HCT116 (cell line): Measurements from ENCODE around the gene FGD3. TPM values are rescaled to one million over a fixed set of nuclear protein-coding genes. Genes with fewer than 3 reads are reported as not detected.
A peak's percentile ranks its signal among the peaks of the same experiment; 100 is the strongest.

ENCODE experiments used
- ATAC-seq: fragments of 200-7000 bp; cut with Tn5 transposase; 2 replicates; pipeline ENCODE4 v1.9.1; 2020; ENCODE audit warnings: mild to moderate bottlenecking, moderate library complexity
- BruUV-seq: library from RNA; stranded (reverse); fragments of 400-500 nt; replicated peaks from 2 replicates; lab custom pipeline; 2021; lab: Mats Ljungman, UMichigan
- CTCF ChIA-PET: fragments of 300-600 bp; sonication (Branson Sonifier 250); formaldehyde crosslinking; loops from one replicate; lab custom pipeline; 2021; ENCODE audit warnings: antibody characterized with exemption; lab: Charles Lee
- POLR2A ChIA-PET: fragments of 300-600, 350-600 bp; sonication (Branson Sonifier 250); formaldehyde crosslinking; loops from one replicate; lab custom pipeline; 2021; ENCODE audit warnings: antibody characterized with exemption; lab: Charles Lee
- RAD21 ChIA-PET, 2 experiments: fragments of 300-600 bp; sonication (Branson Sonifier 250); formaldehyde crosslinking; loops; one replicate each; lab custom pipeline; 2023; ENCODE audit warnings: low total read pairs in 2 of 2; ENCODE audit not compliant: uncharacterized antibody in 2 of 2, unreplicated experiment in 2 of 2, low non-redundant PET in 1 of 2; lab: Charles Lee
- DNase-seq: peaks from one replicate; pipeline ENCODE4 v3.0.0-alpha.2; 2010; ENCODE audit warnings: low read depth, low spot score
- H2AFZ ChIP-seq: fragments of 200-600 bp; shearing (Covaris generic), sonication (generic); 2 replicates; pipeline ENCODE4 v1.6.1; 2017; ENCODE audit warnings: low read depth, mixed run types, mixed read lengths, antibody characterized with exemption, low read length; ENCODE audit not compliant: poor library complexity, severe bottlenecking
- H3K27ac ChIP-seq: 2 replicates; pipeline ENCODE4 v1.5.1; 2012; ENCODE audit warnings: low read depth, low read length
- H3K27me3 ChIP-seq: fragments of 200-600 bp; sonication (generic); 2 replicates; pipeline ENCODE4 v1.6.1; 2016; ENCODE audit warnings: mixed run types, low read length, mixed read lengths; ENCODE audit not compliant: insufficient read depth
- H3K36me3 ChIP-seq, 2 experiments: fragments of 200-500 bp in 1 of 2; fragments of 200-600 bp in 1 of 2; sonication (Bioruptor generic) in 1 of 2; sonication (generic) in 1 of 2; 2 replicates each; pipeline versions ENCODE4 v1.5.1 to v1.6.1; 2014 to 2016; ENCODE audit warnings: low read length in 2 of 2, inconsistent platforms in 1 of 2, mixed read lengths in 1 of 2, mixed run types in 1 of 2; ENCODE audit not compliant: insufficient read depth in 2 of 2, control insufficient read depth in 1 of 2
- H3K4me1 ChIP-seq, 2 experiments: fragments of 200-600 bp in 1 of 2; sonication (generic) in 1 of 2; 2 replicates each; pipeline versions ENCODE4 v1.5.1 to v1.6.1; 2012 to 2017; ENCODE audit warnings: low read length in 2 of 2, inconsistent platforms in 1 of 2, mild to moderate bottlenecking in 1 of 2, mixed read lengths in 1 of 2, mixed run types in 1 of 2, moderate library complexity in 1 of 2; ENCODE audit not compliant: insufficient read depth in 2 of 2, control insufficient read depth in 1 of 2
- H3K4me2 ChIP-seq: fragments of 200-600 bp; sonication (generic); 2 replicates; pipeline ENCODE4 v1.6.1; 2017; ENCODE audit warnings: mixed run types, low read length, mixed read lengths
- H3K4me3 ChIP-seq, 2 experiments: fragments of 200-600 bp in 1 of 2; sonication (generic) in 1 of 2; replicated peaks in 1 of 2; 2 replicates each; pipeline ENCODE4 v1.5.1; 2011 to 2016; ENCODE audit warnings: low read length in 2 of 2, control low read depth in 1 of 2, low read depth in 1 of 2, mild to moderate bottlenecking in 1 of 2, mixed read lengths in 1 of 2, mixed run types in 1 of 2
- H3K79me2 ChIP-seq: fragments of 200-600 bp; sonication (generic); 2 replicates; pipeline ENCODE4 v1.6.1; 2017; ENCODE audit warnings: mild to moderate bottlenecking, mixed run types, low read length, moderate library complexity, mixed read lengths; ENCODE audit not compliant: insufficient read depth
- H3K9ac ChIP-seq: fragments of 200-600 bp; sonication (generic); 2 replicates; pipeline ENCODE4 v1.6.1; 2016; ENCODE audit warnings: low read length, mixed read lengths
- H3K9me2 ChIP-seq: fragments of 200-600 bp; sonication (generic), shearing (Covaris generic); 2 replicates; pipeline ENCODE4 v1.6.1; 2017; ENCODE audit warnings: mixed run types, mild to moderate bottlenecking, moderate library complexity; ENCODE audit not compliant: insufficient read depth
- H3K9me3 ChIP-seq, 2 experiments: fragments of 200-500 bp in 1 of 2; fragments of 200-600 bp in 1 of 2; sonication (Bioruptor generic) in 1 of 2; sonication (generic) in 1 of 2; 2 replicates each; pipeline ENCODE4 v1.6.1; 2014 to 2017; ENCODE audit warnings: low read length in 2 of 2, mixed read lengths in 2 of 2, inconsistent platforms in 1 of 2, low read depth in 1 of 2, mild to moderate bottlenecking in 1 of 2, mixed run types in 1 of 2, moderate library complexity in 1 of 2; ENCODE audit not compliant: control insufficient read depth in 1 of 2, insufficient read depth in 1 of 2
- H4K20me1 ChIP-seq: fragments of 200-600 bp; sonication (generic), shearing (Covaris generic); 2 replicates; pipeline ENCODE4 v1.6.1; 2017; ENCODE audit warnings: mixed run types, mild to moderate bottlenecking, moderate library complexity; ENCODE audit not compliant: insufficient read depth
- CBX3 ChIP-seq: IDR thresholded peaks from 2 replicates; pipeline ENCODE4 v1.6.1; 2012; ENCODE audit warnings: low read depth
- CEBPB ChIP-seq: IDR thresholded peaks from 2 replicates; pipeline ENCODE4 v1.6.1; 2012; ENCODE audit warnings: low read depth
- CTCF ChIP-seq, 3 experiments: fragments of 200-600 bp in 1 of 3; sonication (generic) in 1 of 3; IDR thresholded peaks in 2 of 3; conservative IDR thresholded peaks in 1 of 3; 2 replicates each; pipeline ENCODE4 v1.5.1; 2012 to 2017; ENCODE audit warnings: low read depth in 2 of 3, low read length in 2 of 3, antibody characterized with exemption in 1 of 3, borderline replicate concordance in 1 of 3, control low read depth in 1 of 3, mild to moderate bottlenecking in 1 of 3, mixed read lengths in 1 of 3, mixed run types in 1 of 3, moderate library complexity in 1 of 3; ENCODE audit not compliant: insufficient read depth in 1 of 3
- ELF1 ChIP-seq: IDR thresholded peaks from 2 replicates; pipeline ENCODE4 v1.6.1; 2012; ENCODE audit warnings: low read depth, borderline replicate concordance
- EZH2 ChIP-seq: fragments of 200-600 bp; sonication (generic); IDR thresholded peaks from 2 replicates; pipeline ENCODE4 v1.6.1; 2017; ENCODE audit warnings: antibody characterized with exemption, mixed run types
- EZH2phosphoT487 ChIP-seq: fragments of 200-600 bp; IDR thresholded peaks from 2 replicates; pipeline ENCODE4 v1.6.1; 2018; ENCODE audit warnings: antibody characterized with exemption, borderline replicate concordance
- FOSL1 ChIP-seq: IDR thresholded peaks from 2 replicates; pipeline ENCODE4 v1.6.1; 2012; ENCODE audit warnings: low read depth
- MAX ChIP-seq: IDR thresholded peaks from 2 replicates; pipeline ENCODE4 v1.6.1; 2012
- POLR2A ChIP-seq: IDR thresholded peaks from 2 replicates; pipeline ENCODE4 v1.7.0; 2011; ENCODE audit warnings: borderline replicate concordance; ENCODE audit not compliant: insufficient read depth, insufficient read length; ENCODE audit errors: extremely low read depth
- POLR2AphosphoS5 ChIP-seq: IDR thresholded peaks from 2 replicates; pipeline ENCODE4 v1.6.1; 2011; ENCODE audit warnings: mild to moderate bottlenecking, low read depth, low read length, moderate library complexity
- RAD21 ChIP-seq: IDR thresholded peaks from 2 replicates; pipeline ENCODE4 v1.6.1; 2012; ENCODE audit warnings: low read depth, mild to moderate bottlenecking
- YY1 ChIP-seq: IDR thresholded peaks from 2 replicates; pipeline ENCODE4 v1.6.1; 2011; ENCODE audit warnings: low read length, low read depth, moderate library complexity, mild to moderate bottlenecking; ENCODE audit not compliant: insufficient replicate concordance; ENCODE audit errors: extremely low read depth
- ZBTB33 ChIP-seq: IDR thresholded peaks from 2 replicates; pipeline ENCODE4 v1.6.1; 2011; ENCODE audit warnings: mild to moderate bottlenecking, low read length, moderate library complexity; ENCODE audit not compliant: insufficient replicate concordance; ENCODE audit errors: extremely low read depth
- ZFX ChIP-seq: fragments of 450-650 bp; IDR thresholded peaks from 2 replicates; pipeline ENCODE4 v1.6.1; 2017
- ZNF274 ChIP-seq: fragments of 200-500 bp; sonication (Bioruptor generic); IDR thresholded peaks from 2 replicates; pipeline ENCODE4 v1.6.1; 2014; ENCODE audit warnings: mild to moderate bottlenecking, low read depth, low read length, inconsistent platforms
- intact Hi-C: fragments of 100-400 bp; cut with micrococcal nuclease; formaldehyde crosslinking; loops from 2 replicates; pipeline ENCODE4 v1.10.0; 2022
- total RNA-seq: library from RNA; stranded (reverse); gene quantifications from one replicate; pipeline ENCODE4 v1.2.1, GENCODE V29; 2021; ENCODE audit not compliant: unreplicated experiment
- TF ChIP-seq, protein P1 (sequence below): IDR thresholded peaks from 2 replicates; pipeline ENCODE4 v1.6.1; 2012
- TF ChIP-seq, protein P2 (sequence below): IDR thresholded peaks from 2 replicates; pipeline ENCODE4 v1.6.1; 2012; ENCODE audit warnings: low read depth

FGD3 gene
- total RNA-seq, 1 experiment from 2014 or later = 3.3 TPM

- H3K36me3 ChIP-seq = no peaks in the 10 kb centered on the region
- DNase-seq (no peak), ATAC-seq (no peak)
- H3K4me3 ChIP-seq = no peak overlapping the region
- H3K9me3 ChIP-seq = no peaks in the 10 kb centered on the region
- TF ChIP-seq ZFX (no peak), MAX (no peak), ZNF274 (no peak), EZH2phosphoT487 (no peak), RAD21 (no peak), YY1 (no peak), CEBPB (no peak), POLR2AphosphoS5 (no peak), EZH2 (no peak), CBX3 (no peak), ZBTB33 (no peak), CTCF (IDR thresholded peaks at IDR 0.05 in 2 of 3, conservative IDR thresholded peaks at IDR 0.05 in 1 of 3; ENCODE audit: borderline replicate concordance in 1 of 3, insufficient read depth in 1 of 3, low read depth in 2 of 3, low read length in 2 of 3) (no peak), FOSL1 (no peak), POLR2A (no peak), ELF1 (no peak)
- TF ChIP-seq, protein P1, sequence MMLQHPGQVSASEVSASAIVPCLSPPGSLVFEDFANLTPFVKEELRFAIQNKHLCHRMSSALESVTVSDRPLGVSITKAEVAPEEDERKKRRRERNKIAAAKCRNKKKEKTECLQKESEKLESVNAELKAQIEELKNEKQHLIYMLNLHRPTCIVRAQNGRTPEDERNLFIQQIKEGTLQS = no peak
- TF ChIP-seq, protein P2, sequence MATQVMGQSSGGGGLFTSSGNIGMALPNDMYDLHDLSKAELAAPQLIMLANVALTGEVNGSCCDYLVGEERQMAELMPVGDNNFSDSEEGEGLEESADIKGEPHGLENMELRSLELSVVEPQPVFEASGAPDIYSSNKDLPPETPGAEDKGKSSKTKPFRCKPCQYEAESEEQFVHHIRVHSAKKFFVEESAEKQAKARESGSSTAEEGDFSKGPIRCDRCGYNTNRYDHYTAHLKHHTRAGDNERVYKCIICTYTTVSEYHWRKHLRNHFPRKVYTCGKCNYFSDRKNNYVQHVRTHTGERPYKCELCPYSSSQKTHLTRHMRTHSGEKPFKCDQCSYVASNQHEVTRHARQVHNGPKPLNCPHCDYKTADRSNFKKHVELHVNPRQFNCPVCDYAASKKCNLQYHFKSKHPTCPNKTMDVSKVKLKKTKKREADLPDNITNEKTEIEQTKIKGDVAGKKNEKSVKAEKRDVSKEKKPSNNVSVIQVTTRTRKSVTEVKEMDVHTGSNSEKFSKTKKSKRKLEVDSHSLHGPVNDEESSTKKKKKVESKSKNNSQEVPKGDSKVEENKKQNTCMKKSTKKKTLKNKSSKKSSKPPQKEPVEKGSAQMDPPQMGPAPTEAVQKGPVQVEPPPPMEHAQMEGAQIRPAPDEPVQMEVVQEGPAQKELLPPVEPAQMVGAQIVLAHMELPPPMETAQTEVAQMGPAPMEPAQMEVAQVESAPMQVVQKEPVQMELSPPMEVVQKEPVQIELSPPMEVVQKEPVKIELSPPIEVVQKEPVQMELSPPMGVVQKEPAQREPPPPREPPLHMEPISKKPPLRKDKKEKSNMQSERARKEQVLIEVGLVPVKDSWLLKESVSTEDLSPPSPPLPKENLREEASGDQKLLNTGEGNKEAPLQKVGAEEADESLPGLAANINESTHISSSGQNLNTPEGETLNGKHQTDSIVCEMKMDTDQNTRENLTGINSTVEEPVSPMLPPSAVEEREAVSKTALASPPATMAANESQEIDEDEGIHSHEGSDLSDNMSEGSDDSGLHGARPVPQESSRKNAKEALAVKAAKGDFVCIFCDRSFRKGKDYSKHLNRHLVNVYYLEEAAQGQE = no peak
- ChIA-PET RAD21 (no interaction called here), CTCF (interaction anchor here (1.4 kb wide), 1 partner anchor 30 kb away, joined by 4 read pairs; no protein-coding TSS in a partner anchor), POLR2A (no interaction called here)
- peak overlapping the region; percentile 63 for H3K4me2 ChIP-seq
- intact Hi-C loops = no loop called here
- H3K9ac ChIP-seq = no peak overlapping the region
- no TSS peak for BruUV-seq
- peak overlapping the region; percentile 18 for H2AFZ ChIP-seq
- no peaks in the 10 kb centered on the region for H3K79me2 ChIP-seq
- no peak overlapping the region for H3K27ac ChIP-seq
- H3K27me3 ChIP-seq = no peaks in the 10 kb centered on the region
- H3K4me1 ChIP-seq = peaks cover 19 to 23% of the 10 kb centered on the region in 2 experiments
- H3K9me2 ChIP-seq = no peaks in the 10 kb centered on the region
- H4K20me1 ChIP-seq = no peaks in the 10 kb centered on the region
These were observed 26.4 kb downstream of the FGD3 start for GRCh38 chr9:92973700-92974099.
